HG02678 (cell line): ENCODE data around the gene SH3RF3.

Source experiments
- ATAC-seq: cut with Tn5 transposase; IDR thresholded peaks from one replicate; pipeline ENCODE4 v1.9.1; 2021; ENCODE audit warnings: mild to moderate bottlenecking, moderate library complexity; ENCODE audit not compliant: unreplicated experiment

SH3RF3 gene

GRCh38 chr2:109460553-109461324 lies 331.7 kb downstream of the SH3RF3 start:
- ATAC-seq: no peak

GRCh38 chr2:109463236-109463635 lies 334.2 kb downstream of the SH3RF3 start:
- ATAC-seq: no peak

- ATAC-seq: no peak
These were observed 334.9 kb downstream of the SH3RF3 start for GRCh38 chr2:109463891-109464290.

- ATAC-seq: no peak
These were observed 337.9 kb downstream of the SH3RF3 start for GRCh38 chr2:109466674-109467575.

GRCh38 chr2:109467701-109468100 lies 338.7 kb downstream of the SH3RF3 start:
- no peak for ATAC-seq

- ATAC-seq: no peak
These were observed 339.9 kb downstream of the SH3RF3 start for GRCh38 chr2:109468893-109469292.

GRCh38 chr2:109471658-109472057 lies 342.7 kb downstream of the SH3RF3 start:
- ATAC-seq: no peak

GRCh38 chr2:109472331-109472959 lies 343.4 kb downstream of the SH3RF3 start:
- no peak for ATAC-seq

GRCh38 chr2:109472974-109473373 lies 344.0 kb downstream of the SH3RF3 start:
- no peak for ATAC-seq

- ATAC-seq: no peak
These were observed 344.8 kb downstream of the SH3RF3 start for GRCh38 chr2:109473616-109474318.

GRCh38 chr2:109474319-109474825 lies 345.4 kb downstream of the SH3RF3 start:
- ATAC-seq: no peak

GRCh38 chr2:109475531-109476210 lies 346.7 kb downstream of the SH3RF3 start:
- no peak for ATAC-seq

GRCh38 chr2:109476641-109477441 lies 347.8 kb downstream of the SH3RF3 start:
- no peak for ATAC-seq

- ATAC-seq: no peak
These were observed 350.0 kb downstream of the SH3RF3 start for GRCh38 chr2:109478906-109479493.

GRCh38 chr2:109479804-109480203 lies 350.8 kb downstream of the SH3RF3 start:
- ATAC-seq: no peak

GRCh38 chr2:109480486-109481195 lies 351.6 kb downstream of the SH3RF3 start:
- no peak for ATAC-seq

- no peak for ATAC-seq
These were observed 352.2 kb downstream of the SH3RF3 start for GRCh38 chr2:109481196-109481555.

- no peak for ATAC-seq
These were observed 352.6 kb downstream of the SH3RF3 start for GRCh38 chr2:109481599-109481998.
